Forelimb muscle (tissue), 1 donor: Measurements from ENCODE around the gene HTR5A. TPM values are rescaled to one million over a fixed set of nuclear protein-coding genes. Genes with fewer than 3 reads are reported as not detected.
"Not testable (repeated sequence)": the region's sequence is repeated elsewhere in the genome, so short reads cannot be mapped to it uniquely, and the experiment has no call there.

Source experiments
- DNase-seq: peaks from one replicate; pipeline ENCODE4 v3.0.0-alpha.2; 2013; ENCODE audit warnings: low read depth
- polyA plus RNA-seq: library from polyadenylated mRNA; unstranded; fragments of 120-200 nt; gene quantifications from one replicate; pipeline ENCODE4 v1.2.1, GENCODE V29; 2013; ENCODE audit not compliant: insufficient read length

The HTR5A gene
- polyA plus RNA-seq, result not detected

DNA sequence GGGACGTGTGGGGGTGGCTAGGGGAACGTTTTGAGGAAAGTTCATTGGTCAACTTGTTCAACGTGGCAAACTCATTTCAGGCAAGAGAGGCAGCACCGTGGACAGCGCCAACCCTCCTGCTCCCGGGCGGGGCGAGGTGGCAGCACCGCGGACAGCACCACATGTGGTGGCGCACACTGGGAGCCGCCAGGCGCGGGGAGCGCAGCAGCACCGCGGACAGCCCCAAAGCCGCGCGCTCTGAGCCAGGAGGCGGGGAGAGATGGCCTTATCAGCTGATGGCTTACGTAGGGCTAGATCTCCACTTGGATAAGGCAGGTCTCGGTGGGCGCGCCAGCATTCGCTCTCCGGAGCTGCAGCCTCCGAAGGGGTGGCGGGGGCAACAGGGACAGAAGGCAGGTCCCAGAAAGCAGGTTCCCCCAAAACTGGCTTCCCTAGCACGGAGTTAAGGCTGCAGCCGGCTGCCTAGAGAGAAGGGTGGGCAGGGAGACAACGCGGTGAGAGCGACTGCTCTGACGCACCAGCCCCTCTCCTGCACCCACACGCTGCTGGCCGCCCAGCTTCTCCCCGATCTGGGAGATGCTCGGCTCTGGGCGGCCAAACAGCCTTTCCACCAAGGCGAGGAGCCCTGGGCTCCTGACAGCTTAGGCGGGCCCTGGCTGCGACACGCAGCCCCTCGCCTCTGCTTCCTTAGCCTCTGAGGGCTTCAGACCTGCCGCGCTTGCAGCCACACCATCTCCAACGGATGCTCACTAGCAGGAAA lies at the start of gene HTR5A:
Gene HTR5A (plus strand): TSS at position 333 of the 760 bp plus-strand sequence. CDS start 576 bp downstream, outside the sequence.
- peak; percentile 52 for DNase-seq

DNA sequence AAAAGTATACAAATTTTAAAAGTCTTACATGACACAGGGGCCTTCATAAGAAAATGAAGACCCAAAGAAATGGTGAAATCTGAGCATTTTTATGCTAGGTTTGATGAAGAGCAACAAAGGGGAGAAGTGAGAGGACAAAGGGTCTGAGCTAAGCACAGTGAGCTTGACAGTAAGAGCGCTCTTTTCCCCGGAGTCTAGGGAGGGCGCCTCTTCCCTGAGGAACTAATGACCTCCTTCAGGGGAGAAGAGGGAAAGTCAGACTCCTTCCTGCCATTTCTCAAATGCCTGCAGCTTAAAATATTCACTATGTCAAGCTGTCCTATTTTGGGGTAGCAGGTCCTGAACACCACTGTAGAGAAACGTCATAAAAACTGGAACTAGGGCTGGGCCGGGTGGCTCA lies 49.1 kb upstream of the HTR5A start:
- DNase-seq, result no peak

DNA sequence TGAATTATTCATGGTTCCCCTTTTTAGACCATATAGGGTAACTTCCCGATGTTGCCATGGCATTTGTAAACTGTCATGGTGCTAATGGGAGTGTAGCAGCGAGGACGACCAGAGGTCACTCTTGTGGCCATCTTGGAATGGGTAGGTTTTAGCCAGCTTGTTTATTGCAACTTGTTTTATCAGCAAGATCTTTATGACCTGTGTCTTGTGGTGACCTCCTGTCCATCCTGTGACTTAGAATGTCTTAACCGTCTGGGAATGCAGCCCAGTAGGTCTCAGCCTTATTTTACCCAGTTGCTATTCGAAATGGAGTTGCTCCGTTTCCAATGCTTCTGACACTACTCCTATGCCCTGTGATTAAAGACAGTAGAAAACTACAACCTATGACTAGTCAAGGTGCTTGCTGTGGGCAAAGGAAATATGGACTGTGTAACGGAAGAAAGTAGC lies 48.4 kb upstream of the HTR5A start:
- DNase-seq, result no peak

DNA sequence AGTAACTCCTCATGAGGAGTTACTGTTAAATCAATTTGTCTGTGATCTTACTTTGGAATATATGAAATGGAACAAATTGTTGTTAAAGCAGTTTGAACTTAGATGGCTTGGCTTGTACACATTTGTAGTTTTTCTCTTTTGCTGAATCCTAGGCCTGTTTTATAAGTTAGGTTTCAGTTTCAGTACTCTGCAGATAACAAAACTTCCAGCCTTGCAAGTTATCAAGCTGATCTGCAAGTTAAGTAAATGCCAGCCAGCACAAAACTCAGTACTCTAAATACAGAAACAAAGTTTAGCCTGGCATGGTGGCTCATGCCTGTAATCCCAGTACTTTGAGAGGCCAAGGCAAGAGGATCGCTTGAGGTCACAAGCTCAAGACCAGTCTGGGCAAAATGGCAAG lies 42.2 kb upstream of the HTR5A start:
- no peak for DNase-seq

DNA sequence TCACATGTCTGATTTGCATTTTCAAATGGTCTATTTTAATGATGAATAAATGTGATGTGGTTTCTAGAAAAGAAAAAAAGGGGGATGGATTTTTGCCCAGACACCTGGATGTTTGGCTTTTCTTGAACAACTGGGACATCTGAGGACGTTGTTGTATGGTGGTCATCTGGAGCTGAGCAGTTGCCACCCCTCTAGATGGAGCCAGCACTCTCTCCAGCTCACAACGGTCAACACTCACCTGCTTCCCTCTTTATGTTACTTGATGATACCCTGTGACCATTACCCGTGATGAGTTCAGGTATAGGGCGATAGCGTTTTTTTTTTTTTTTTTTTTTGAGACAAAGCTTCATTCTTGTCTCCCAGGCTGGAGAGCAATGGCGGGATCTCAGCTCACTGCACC lies 37.1 kb upstream of the HTR5A start:
- DNase-seq, result no peak

DNA sequence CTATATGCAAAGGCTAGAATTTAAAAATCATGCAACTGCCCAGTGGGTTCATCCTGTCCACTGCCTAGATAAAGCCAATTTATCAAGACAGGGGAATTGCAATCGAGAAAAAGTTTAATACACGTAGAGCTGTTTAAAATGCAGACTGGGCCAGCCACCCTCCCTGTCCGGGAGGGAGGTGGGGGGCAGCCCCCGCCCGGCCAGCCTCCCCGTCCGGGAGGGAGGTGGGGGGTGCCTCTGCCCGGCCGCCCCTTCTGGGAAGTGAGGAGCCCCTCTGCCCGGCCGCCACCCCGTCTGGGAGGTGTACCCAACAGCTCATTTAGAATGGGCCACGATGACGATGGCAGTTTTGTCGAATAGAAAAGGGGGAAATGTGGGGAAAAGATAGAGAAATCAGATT lies 35.6 kb upstream of the HTR5A start:
- DNase-seq, result not testable (repeated sequence)

DNA sequence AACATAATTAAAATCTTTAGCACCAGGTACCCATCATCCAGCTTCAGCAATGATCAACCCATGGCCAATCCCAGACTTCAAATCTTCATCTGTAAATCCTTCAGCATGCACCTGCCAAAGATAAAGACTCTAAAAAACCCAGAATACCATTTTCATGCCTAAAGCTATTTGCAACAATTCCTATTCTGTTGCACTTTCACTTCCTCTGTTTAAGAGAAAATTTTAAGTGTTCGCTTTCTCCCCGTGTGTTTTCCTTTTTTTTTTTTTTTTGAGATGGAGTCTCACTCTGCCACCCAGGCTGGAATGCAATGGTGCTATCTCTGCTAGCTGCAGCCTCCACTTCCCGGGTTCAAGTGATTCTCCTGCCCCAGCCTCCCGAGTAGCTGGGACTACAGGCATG lies 31.8 kb upstream of the HTR5A start:
- no peak for DNase-seq

DNA sequence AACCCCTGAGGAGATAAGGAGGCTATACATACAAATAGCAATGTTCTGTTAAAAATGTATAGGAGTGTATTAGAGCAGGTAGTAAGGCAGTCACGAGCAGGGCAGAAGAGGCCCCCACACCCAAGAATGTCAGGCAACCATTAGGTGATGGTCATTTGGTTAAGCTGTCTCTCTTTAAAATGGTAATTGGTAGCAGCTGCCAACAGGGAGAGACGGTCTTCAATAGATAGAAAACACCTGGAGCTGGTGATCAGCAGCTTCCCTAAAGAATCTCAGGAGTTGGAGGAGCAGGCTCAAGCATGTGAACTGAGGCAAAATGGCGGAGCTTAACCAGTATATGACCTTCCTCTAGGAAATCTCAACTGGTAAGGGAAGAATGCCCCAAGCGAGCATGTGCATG lies 26.4 kb upstream of the HTR5A start:
- DNase-seq, result no peak

DNA sequence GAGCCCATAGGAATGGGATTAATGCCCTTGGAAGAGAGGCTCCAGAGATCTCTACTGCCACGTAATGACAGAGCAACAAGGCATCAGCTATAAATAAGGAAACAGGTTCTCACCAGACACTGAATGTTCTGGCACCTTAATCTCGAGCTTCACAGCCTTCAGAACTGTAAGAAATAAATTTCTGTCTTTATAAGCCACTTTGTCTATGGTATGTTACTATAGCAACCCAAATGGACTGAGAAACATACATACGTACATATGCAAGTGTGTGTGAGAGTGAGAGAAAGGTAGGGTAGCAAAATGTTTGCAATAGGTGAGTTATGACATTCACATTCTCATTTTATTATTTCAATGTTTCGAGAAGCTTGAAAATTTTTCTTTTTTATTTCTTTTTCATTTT lies 22.1 kb upstream of the HTR5A start:
- DNase-seq, result no peak

DNA sequence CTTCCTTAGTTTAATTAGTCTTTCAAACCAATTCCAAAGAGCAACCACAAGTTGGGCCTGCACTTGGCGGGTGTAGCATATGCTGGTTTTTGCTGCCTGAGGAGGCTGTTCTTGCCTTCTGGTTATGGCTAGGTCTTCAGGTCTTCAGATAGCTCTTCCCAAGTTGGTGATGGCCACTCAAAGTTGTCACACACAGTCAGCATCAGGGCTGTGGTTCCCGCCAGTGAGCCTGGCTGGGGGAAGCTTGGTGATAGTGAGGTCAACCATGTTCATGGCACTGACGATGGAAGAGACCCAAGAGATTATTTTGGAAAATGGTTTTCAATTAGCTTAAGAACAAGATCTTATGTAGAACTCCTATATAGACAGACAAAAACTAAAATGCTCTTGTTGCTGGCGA lies 18.8 kb upstream of the HTR5A start:
- DNase-seq, result no peak

DNA sequence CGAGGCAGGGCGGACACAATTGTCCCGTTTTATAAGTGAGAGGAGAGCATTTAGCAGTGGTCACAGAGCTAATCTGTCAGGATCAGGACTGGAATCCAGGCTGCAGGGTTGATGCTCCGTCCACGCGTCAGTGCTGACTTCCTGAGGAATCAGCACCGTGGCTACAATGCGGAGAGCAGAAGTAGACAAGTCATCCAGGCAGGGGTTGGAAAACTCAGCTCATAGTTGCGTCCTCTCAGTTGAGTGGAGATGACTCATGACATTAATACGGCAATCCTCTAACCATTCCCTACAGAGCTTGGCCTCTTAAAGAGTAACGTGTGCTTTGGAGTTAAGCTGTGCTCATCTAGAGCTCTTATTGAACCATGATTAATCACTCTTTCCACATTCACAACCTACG lies 17.1 kb upstream of the HTR5A start:
- DNase-seq, result no peak

DNA sequence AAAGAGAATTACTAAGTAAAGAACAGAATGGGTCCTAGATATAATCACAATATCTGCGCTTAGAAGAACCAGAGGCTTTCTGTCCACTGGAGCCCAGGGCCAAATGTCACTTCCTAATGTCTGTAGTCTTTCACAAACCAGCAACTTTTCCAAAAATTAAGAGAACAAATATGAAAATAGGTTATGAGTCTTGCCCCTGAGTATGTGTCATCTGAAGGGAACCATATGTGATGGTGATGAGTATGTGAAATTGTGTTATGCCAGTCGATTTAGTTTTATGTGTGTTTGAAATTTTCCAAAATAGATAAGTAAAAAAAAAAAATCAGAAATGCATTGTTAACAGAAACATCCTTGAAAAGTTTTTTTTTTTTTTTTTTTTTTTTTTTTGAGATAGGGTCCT lies 15.4 kb upstream of the HTR5A start:
- no peak for DNase-seq

DNA sequence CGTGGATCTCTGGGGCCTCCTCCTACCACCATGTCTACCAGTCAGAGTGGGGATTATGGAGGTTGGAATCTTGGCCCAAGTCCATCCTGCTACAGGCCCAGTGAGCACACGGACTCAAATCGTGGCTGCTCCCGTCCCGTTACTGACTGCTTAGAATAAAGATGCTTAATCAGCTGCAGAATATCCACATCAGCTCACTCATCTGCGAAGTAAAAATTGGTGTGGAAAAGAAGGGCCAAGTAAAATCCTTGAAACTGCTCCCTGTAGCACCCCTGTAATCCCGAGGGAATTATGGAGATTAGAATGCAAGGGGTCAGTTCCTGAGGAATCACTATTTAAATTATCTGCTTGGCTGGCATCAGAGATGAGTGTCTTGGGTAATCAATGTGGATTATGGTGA lies 13.0 kb upstream of the HTR5A start:
- DNase-seq, result no peak

DNA sequence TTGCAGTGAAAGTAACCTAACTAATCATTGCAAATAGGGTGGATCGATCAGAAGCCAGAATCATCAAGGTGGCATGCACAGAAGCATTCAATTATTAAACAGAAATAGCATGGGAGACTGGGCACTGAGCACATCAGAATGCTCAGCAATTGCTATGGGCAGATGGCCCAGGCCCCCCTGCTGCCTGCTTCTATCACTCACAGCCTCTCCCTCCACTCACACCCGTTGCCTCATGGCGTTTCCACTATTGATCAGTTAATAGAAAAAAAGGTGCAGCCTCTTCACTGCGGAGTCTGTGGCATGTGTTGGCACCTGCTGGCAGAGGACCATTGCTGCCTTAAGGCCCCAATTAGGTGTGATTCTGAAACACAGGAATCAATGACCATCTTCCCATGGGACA lies 11.2 kb upstream of the HTR5A start:
- no peak for DNase-seq

DNA sequence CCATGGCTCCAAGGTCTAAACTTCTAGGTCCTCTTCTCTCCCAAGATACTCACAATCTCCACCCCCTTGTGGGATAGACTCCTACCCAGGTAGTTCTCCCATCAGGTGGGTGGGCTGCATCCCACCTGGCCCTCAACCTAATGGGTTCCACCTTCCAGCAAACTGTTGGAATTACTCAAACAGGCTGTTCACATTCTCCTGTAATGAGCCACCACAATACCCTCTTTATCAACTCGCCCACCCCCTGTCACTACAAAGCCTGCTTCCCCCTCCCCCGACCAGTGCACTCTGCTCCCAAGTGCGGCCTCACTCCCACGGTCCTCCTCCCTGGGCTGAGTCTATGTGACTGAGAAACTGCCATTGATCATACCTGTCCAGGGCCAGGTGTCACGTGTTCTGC lies 10.4 kb upstream of the HTR5A start:
- DNase-seq, result no peak

DNA sequence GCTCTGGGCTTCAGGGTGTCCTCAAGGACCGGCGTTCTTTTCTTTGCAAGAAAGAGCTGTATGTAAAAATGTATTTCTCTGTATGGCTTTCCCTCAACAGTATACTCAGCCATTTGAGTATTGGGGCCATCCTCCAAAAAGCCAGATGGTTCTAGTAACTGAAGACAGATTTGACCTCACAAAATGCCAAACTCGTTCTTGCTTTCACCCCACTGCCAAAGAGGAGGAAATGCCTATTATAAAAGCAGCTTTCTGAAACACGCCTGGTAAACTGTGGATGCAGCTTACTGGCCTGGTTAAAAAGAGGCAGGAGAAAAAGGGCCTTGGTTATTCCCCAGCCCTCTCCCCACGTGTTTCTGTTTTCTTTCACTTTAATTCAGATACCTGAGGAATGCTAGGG lies 7.7 kb upstream of the HTR5A start:
- DNase-seq, result no peak

DNA sequence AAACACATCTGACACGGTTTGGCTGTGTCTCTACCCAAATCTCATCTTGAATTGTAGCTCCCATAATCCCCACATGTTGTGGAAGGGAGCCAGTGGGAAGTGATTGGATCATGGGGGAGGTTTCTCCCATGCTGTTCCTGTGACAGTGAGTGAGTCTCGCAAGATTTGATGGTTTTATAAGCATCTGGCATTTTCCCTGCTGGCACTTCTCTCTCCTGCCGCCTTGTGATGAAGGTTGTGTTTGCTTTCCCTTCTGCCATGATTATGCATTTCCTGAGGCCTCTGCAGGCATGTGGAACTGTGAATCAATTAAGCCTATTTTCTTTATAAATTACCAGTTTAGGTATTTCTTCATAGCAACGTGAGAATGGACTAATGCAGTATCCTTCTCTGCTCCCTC lies 5.9 kb upstream of the HTR5A start:
- no peak for DNase-seq

DNA sequence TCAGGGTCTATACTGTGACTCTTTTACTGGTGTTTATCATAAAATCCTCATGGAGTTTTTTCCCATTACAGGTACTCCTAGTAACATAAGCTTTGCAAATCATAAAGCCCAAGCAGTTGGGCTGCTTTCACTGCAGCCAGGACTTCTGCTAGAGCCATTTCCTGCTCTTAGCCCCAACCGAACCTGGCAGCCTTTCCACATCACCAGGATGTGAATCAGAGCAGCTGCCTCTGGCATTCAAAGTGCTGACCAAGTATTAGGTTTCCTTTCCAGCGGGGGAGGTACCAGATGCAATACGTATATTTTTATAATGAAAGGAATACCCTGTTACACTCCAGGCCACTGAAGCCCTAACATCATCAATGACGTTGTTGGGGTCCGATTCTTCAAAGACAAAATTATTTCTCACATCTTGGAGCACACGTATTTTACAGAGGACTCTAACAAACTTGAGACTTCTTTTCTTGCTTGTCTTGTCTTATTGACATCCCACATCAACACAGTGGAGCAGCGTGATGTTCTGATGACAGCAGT lies 3.6 kb upstream of the HTR5A start:
- no peak for DNase-seq

DNA sequence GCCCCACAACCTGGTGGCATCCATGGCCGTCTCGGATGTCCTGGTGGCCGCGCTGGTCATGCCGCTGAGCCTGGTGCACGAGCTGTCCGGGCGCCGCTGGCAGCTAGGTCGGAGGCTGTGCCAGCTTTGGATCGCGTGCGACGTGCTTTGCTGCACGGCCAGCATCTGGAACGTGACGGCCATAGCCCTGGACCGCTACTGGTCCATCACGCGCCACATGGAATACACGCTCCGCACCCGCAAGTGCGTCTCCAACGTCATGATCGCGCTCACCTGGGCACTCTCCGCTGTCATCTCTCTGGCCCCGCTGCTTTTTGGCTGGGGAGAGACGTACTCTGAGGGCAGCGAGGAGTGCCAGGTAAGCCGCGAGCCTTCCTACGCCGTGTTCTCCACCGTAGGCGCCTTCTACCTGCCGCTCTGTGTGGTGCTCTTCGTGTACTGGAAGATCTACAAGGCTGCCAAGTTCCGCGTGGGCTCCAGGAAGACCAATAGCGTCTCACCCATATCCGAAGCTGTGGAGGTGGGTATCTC lies 1.1 kb downstream of the HTR5A start:
- no peak for DNase-seq

DNA sequence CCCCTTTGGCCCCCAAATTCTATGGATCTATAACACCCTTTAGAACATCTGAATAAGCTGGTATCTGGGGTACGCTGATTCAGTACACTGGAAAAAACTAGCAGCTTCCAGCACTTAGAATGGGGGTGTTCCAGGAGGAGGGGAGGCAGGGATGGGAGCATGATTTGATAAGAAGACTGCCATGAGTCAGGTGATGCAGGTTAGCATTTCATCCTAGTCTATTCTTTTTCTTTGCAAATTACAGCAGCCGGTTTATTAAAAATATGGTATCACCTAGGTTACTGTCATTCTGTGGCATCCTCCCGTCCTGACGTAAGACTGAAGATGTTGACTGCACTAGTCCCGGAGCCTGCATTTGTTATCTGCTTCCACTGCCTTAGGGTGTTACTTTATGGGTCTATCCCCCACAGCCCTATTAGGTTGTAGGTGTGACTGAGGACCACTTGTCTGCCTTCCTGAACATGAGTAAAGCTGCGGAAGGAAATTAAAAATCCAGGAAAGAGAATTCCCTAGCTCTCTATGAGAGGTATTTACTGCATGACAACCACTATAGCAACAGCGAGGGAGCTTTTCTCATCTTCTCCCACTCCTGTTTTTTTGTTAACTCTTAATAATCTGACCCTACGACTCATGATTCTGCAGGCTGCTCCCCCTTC lies 1.9 kb downstream of the HTR5A start:
- DNase-seq, result no peak

DNA sequence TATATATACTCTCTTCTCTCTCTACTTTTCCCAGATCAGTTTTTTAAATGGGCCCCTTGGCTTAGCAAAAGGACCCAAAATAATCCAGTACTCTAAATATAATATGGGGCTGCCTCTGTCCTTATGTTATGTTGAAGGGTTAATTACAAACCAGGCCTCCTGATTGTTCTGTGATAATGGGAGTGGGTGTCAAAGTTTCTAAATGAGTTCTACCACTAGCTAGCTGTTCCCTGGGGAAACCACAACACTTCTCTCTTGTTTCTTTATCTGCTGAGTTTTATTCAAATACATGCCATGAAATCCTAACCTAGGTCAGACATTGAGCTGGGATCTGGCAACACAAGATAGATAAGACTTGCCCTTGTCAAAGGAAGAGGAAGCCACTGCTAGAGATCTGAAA lies 3.8 kb downstream of the HTR5A start:
- no peak for DNase-seq

DNA sequence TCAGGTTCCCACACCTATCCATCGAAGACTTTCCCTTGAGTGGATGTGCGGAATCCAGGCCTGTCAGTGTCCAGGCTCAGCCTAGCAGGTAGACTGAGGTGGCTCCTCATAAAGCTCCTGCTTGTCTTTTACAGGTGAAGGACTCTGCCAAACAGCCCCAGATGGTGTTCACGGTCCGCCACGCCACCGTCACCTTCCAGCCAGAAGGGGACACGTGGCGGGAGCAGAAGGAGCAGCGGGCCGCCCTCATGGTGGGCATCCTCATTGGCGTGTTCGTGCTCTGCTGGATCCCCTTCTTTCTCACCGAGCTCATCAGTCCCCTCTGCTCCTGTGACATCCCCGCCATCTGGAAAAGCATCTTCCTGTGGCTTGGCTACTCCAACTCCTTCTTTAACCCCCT lies 13.9 kb downstream of the HTR5A start:
- DNase-seq, result no peak

DNA sequence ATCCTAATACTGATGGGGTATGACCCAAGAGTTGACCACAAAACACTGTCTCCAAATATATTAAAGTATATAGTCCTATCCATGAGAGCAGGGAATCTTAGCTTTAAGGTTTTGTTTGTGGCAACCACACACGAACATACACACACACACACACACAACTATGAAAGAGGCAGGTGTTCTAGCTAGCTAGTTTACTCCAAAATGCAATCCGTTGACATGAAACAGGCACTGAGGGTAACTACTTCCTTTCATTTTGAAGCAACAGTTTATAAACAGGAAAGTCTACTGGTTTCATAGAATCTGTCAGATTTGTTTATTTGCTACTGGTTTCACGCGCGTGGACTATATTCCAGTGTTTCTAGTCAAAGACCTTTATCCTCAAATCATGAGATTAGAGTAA lies 14.8 kb downstream of the HTR5A start:
- no peak for DNase-seq
